ENCODE results near the gene EIF4ENIF1. TPM values are rescaled to one million over a fixed set of nuclear protein-coding genes. Genes with fewer than 3 reads are reported as not detected.

The EIF4ENIF1 gene
- total and polyA plus RNA-seq, 3 donors from 2014 or later, result 74.6 to 127 (median 79.7) TPM

GRCh38 chr22:31477329-31477728 lies 12.3 kb downstream of the EIF4ENIF1 start:
- intact Hi-C loops (cut with DNase I; ENCODE audit: low total_unique reads), result no loop called here
- H3K4me3 ChIP-seq, result no peak overlapping the region
- no peaks in the 10 kb centered on the region for H3K9me3 ChIP-seq
- H3K27ac ChIP-seq, result no peak overlapping the region
- 91 to 96% methylated on average over 4 of the region's 4 CpGs for WGBS, 2 donors
- no peaks in the 10 kb centered on the region for H3K4me1 ChIP-seq
- no peaks in the 10 kb centered on the region for H3K36me3 ChIP-seq (ENCODE audit: low read depth, missing control alignments)
- H3K27me3 ChIP-seq, result no peaks in the 10 kb centered on the region
- no peak for DNase-seq
- TF ChIP-seq CTCF (IDR thresholded peaks at IDR 0.05) (no peak), POLR2A (IDR thresholded peaks at IDR 0.05) (no peak)

- no peak overlapping the region for H3K4me3 ChIP-seq
- H3K36me3 ChIP-seq (ENCODE audit: low read depth, missing control alignments), result no peaks in the 10 kb centered on the region
- H3K9me3 ChIP-seq, result no peaks in the 10 kb centered on the region
- peaks cover 5% of the 10 kb centered on the region for H3K4me1 ChIP-seq
- no peaks in the 10 kb centered on the region for H3K27me3 ChIP-seq
- intact Hi-C loops (cut with DNase I; ENCODE audit: low total_unique reads), result no loop called here
- H3K27ac ChIP-seq, result no peak overlapping the region
- TF ChIP-seq POLR2A (IDR thresholded peaks at IDR 0.05) (no peak), CTCF (IDR thresholded peaks at IDR 0.05) (no peak)
- no peak for DNase-seq
- 59 to 63% methylated on average over 3 of the region's 3 CpGs for WGBS, 2 donors
These were observed 13.8 kb downstream of the EIF4ENIF1 start for GRCh38 chr22:31475800-31476199.

- TF ChIP-seq POLR2A (IDR thresholded peaks at IDR 0.05) (no peak), CTCF (IDR thresholded peaks at IDR 0.05) (no peak)
- intact Hi-C loops (cut with DNase I; ENCODE audit: low total_unique reads), result no loop called here
- no peak for DNase-seq
- H3K36me3 ChIP-seq (ENCODE audit: low read depth, missing control alignments), result no peaks in the 10 kb centered on the region
- no peaks in the 10 kb centered on the region for H3K9me3 ChIP-seq
- H3K27ac ChIP-seq, result no peak overlapping the region
- WGBS, 2 donors, result 90 to 91% methylated on average over 2 of the region's 2 CpGs
- H3K4me3 ChIP-seq, result no peak overlapping the region
- H3K27me3 ChIP-seq, result no peaks in the 10 kb centered on the region
- peaks cover 5% of the 10 kb centered on the region for H3K4me1 ChIP-seq
These were observed 14.9 kb downstream of the EIF4ENIF1 start for GRCh38 chr22:31474743-31475142.

GRCh38 chr22:31465307-31465706 lies 24.3 kb downstream of the EIF4ENIF1 start:
- intact Hi-C loops (cut with DNase I; ENCODE audit: low total_unique reads), result no loop called here
- H3K36me3 ChIP-seq (ENCODE audit: low read depth, missing control alignments), result no peaks in the 10 kb centered on the region

GRCh38 chr22:31461699-31462098 lies 27.9 kb downstream of the EIF4ENIF1 start:
- Histone ChIP-seq H3K27ac (no peak overlapping the region), H3K4me1 (no peaks in the 10 kb centered on the region), H3K27me3 (no peaks in the 10 kb centered on the region), H3K4me3 (no peak overlapping the region), H3K36me3 (ENCODE audit: low read depth, missing control alignments) (no peaks in the 10 kb centered on the region), H3K9me3 (no peaks in the 10 kb centered on the region)
- 83 to 96% methylated on average over 3 of the region's 3 CpGs for WGBS, 2 donors
- DNase-seq, result no peak
- intact Hi-C loops (cut with DNase I; ENCODE audit: low total_unique reads), result no loop called here
- TF ChIP-seq CTCF (IDR thresholded peaks at IDR 0.05) (no peak), POLR2A (IDR thresholded peaks at IDR 0.05) (no peak)

More at GRCh38 chr22:31465307-31465706, 24.3 kb downstream of the EIF4ENIF1 start:
- no peak for TF ChIP-seq POLR2A (IDR thresholded peaks at IDR 0.05)
- no peaks in the 10 kb centered on the region for H3K4me1 ChIP-seq
- DNase-seq, result no peak
- H3K4me3 ChIP-seq, result no peak overlapping the region
- 96 to 100% methylated on average over 2 of the region's 2 CpGs for WGBS, 2 donors
- no peak overlapping the region for H3K27ac ChIP-seq
- no peaks in the 10 kb centered on the region for H3K9me3 ChIP-seq
- H3K27me3 ChIP-seq, result no peaks in the 10 kb centered on the region
